GM12878 (cell line): ENCODE data around the gene KIFC3. TPM values are rescaled to one million over a fixed set of nuclear protein-coding genes. Genes with fewer than 3 reads are reported as not detected.

Source experiments
- ATAC-seq: fragments of 200-7000 bp; cut with Tn5 transposase; 3 replicates; pipeline ENCODE4 v1.9.1; 2020; ENCODE audit warnings: mild to moderate bottlenecking, moderate library complexity
- BruUV-seq: library from RNA; stranded (reverse); fragments of 400-500 nt; replicated peaks from 2 replicates; lab custom pipeline; 2021; lab: Mats Ljungman, UMichigan
- CTCF ChIA-PET: fragments of 300-600 bp; sonication (Branson Sonifier 250); formaldehyde crosslinking; extraction: SDS; loops from one replicate; lab custom pipeline; 2021; ENCODE audit warnings: inconsistent platforms; lab: Yijun Ruan, JAX
- POLR2A ChIA-PET: fragments of 350-600 bp; formaldehyde crosslinking; extraction: SDS; loops from one replicate; lab custom pipeline; 2021; ENCODE audit warnings: inconsistent platforms; lab: Charles Lee
- RAD21 ChIA-PET: fragments of 300-600 bp; sonication (Branson Sonifier 250); formaldehyde crosslinking; loops from one replicate; lab custom pipeline; 2023; ENCODE audit warnings: antibody characterized with exemption; ENCODE audit not compliant: unreplicated experiment; lab: Charles Lee
- SMC1A ChIA-PET: fragments of 300-600 bp; sonication (Branson Sonifier 250); formaldehyde crosslinking; loops from one replicate; lab custom pipeline; 2023; ENCODE audit not compliant: unreplicated experiment, uncharacterized antibody; lab: Charles Lee
- DNase-seq: peaks from one replicate; pipeline ENCODE4 v3.0.0-alpha.2; 2011; ENCODE audit warnings: low read depth, low spot score
- FAIRE-seq: peaks from 3 replicates; lab custom pipeline; 2011; peaks lifted over from hg19 to GRCh38; lab: Jason Lieb, UNC
- H2AFZ ChIP-seq: 2 replicates; pipeline ENCODE4 v1.6.0; 2011; ENCODE audit warnings: low read depth, low read length, control low read depth; ENCODE audit not compliant: control insufficient read depth
- H3K27ac ChIP-seq: 2 replicates; pipeline ENCODE4 v1.5.1; 2011; ENCODE audit warnings: control low read depth; ENCODE audit not compliant: control insufficient read depth, insufficient read depth
- H3K27me3 ChIP-seq, 2 experiments: replicated peaks in 1 of 2; 2 replicates each; pipeline versions ENCODE4 v1.6.0 to v1.6.1; 2011; ENCODE audit warnings: low read length in 1 of 2; ENCODE audit not compliant: control insufficient read depth in 2 of 2, insufficient read depth in 2 of 2
- H3K36me3 ChIP-seq, 2 experiments: 2 replicates each; pipeline ENCODE4 v1.5.1; 2011; ENCODE audit warnings: low read length in 1 of 2; ENCODE audit not compliant: control insufficient read depth in 2 of 2, insufficient read depth in 2 of 2
- H3K4me1 ChIP-seq: 2 replicates; pipeline ENCODE4 v1.6.1; 2011; ENCODE audit warnings: mild to moderate bottlenecking, low read length, moderate library complexity, mixed read lengths; ENCODE audit not compliant: control insufficient read depth, insufficient read depth
- H3K4me2 ChIP-seq: 2 replicates; pipeline ENCODE4 v1.6.0; 2011; ENCODE audit warnings: control low read depth; ENCODE audit not compliant: control insufficient read depth, insufficient read depth
- H3K4me3 ChIP-seq: fragments of 200-600 bp; sonication (generic); 2 replicates; pipeline ENCODE4 v1.5.1; 2016
- H3K79me2 ChIP-seq: 2 replicates; pipeline ENCODE4 v1.6.0; 2011; ENCODE audit warnings: low read length; ENCODE audit not compliant: control insufficient read depth, insufficient read depth
- H3K9ac ChIP-seq: 2 replicates; pipeline ENCODE4 v1.8.0; 2011; ENCODE audit warnings: low read length, control low read depth, mixed read lengths; ENCODE audit not compliant: control insufficient read depth, insufficient read depth
- H3K9me3 ChIP-seq: replicated peaks from 3 replicates; pipeline ENCODE4 v1.5.1; 2011; ENCODE audit warnings: mild to moderate bottlenecking, low read length; ENCODE audit not compliant: control insufficient read depth, insufficient read depth
- H4K20me1 ChIP-seq: 2 replicates; pipeline ENCODE4 v1.6.0; 2011; ENCODE audit not compliant: control insufficient read depth, insufficient read depth
- HDGF ChIP-seq: fragments of 450-650 bp; IDR thresholded peaks from 2 replicates; pipeline ENCODE4 v1.6.1; 2016; ENCODE audit warnings: antibody characterized with exemption
- NR2C2 ChIP-seq: IDR thresholded peaks from 2 replicates; pipeline ENCODE4 v1.6.1; 2011; ENCODE audit warnings: borderline replicate concordance, low read depth; ENCODE audit not compliant: control insufficient read depth, insufficient read length
- WGBS: methylation state at CpG from one replicate; pipeline ENCODE4 v1.1.6; 2016; ENCODE audit warnings: low lambda C conversion rate; ENCODE audit not compliant: insufficient replicate concordance, insufficient coverage; ENCODE audit errors: missing lambda C conversion rate; 5-methylcytosine and 5-hydroxymethylcytosine counted together
- in situ Hi-C: fragments of 300-500 bp; cut with MboI; formaldehyde crosslinking; loops from 9 replicates; pipeline ENCODE4 v1.14.3; 2018; ENCODE audit warnings: mixed read lengths
- intact Hi-C: fragments of 100-400 bp; cut with micrococcal nuclease; formaldehyde crosslinking; loops from one replicate; pipeline ENCODE4 v1.14.2; 2022; ENCODE audit not compliant: unreplicated experiment
- polyA plus RNA-seq, 11 experiments: library from polyadenylated mRNA; depleted of rRNA in 4 of 11; unstranded in 6 of 11; stranded (reverse) in 5 of 11; fragments of >200 nt; fragmentation: Nextera tagmentation in 4 of 11; fragmentation: Illumina TruSeq in 1 of 11; extraction: Ambion mirVana in 4 of 11; extraction: Trizol in 1 of 11; gene quantifications; 1 replicate in 1 of 11; 2 replicates in 10 of 11; pipeline versions ENCODE4 v1.2.1 to v1.2.3, GENCODE V29; 2011 to 2016; ENCODE audit warnings: inconsistent platforms in 2 of 11, missing spikeins in 2 of 11, low read depth in 1 of 11
- total RNA-seq, 4 experiments: library from RNA; depleted of rRNA in 3 of 4; stranded (reverse); fragments of >200 nt in 3 of 4; fragmentation: Illumina TruSeq in 1 of 4; extraction: Trizol in 1 of 4; gene quantifications; 2 replicates each; pipeline versions ENCODE4 v1.2.1 to v1.2.3, GENCODE V29; 2013 to 2021
- TF ChIP-seq, protein P1 (sequence below): IDR thresholded peaks from 2 replicates; pipeline ENCODE4 v1.6.1; 2011; ENCODE audit warnings: borderline replicate concordance, low read depth, mild to moderate bottlenecking, moderate library complexity, mixed read lengths, low read length; ENCODE audit not compliant: insufficient read depth; ENCODE audit errors: extremely low read length
- TF ChIP-seq, protein P2 (sequence below): fragments of 450-650 bp; IDR thresholded peaks from 2 replicates; pipeline ENCODE4 v1.6.1; 2016; ENCODE audit warnings: mild to moderate bottlenecking, moderate library complexity, borderline replicate concordance
- TF ChIP-seq, protein P3 (sequence below): fragments of 450-650 bp; IDR thresholded peaks from 2 replicates; pipeline ENCODE4 v1.6.1; 2017; ENCODE audit warnings: mild to moderate bottlenecking, moderate library complexity
- TF ChIP-seq, protein P4 (sequence below): IDR thresholded peaks from 2 replicates; pipeline ENCODE4 v1.6.1; 2011; ENCODE audit warnings: borderline replicate concordance, low read depth, mild to moderate bottlenecking, moderate library complexity, low read length; ENCODE audit not compliant: insufficient read depth, poor library complexity, severe bottlenecking
- TF ChIP-seq, protein P5 (sequence below): IDR thresholded peaks from 2 replicates; pipeline ENCODE4 v1.6.1; 2012; ENCODE audit warnings: low read length, inconsistent platforms

Gene KIFC3
- total and polyA plus RNA-seq, 10 of the 15 experiments (the other 5 are each of a cell fraction or from before 2014, with no cell fraction given) = 0.22 to 1.3 (median 0.26) TPM; not detected in 3

DNA sequence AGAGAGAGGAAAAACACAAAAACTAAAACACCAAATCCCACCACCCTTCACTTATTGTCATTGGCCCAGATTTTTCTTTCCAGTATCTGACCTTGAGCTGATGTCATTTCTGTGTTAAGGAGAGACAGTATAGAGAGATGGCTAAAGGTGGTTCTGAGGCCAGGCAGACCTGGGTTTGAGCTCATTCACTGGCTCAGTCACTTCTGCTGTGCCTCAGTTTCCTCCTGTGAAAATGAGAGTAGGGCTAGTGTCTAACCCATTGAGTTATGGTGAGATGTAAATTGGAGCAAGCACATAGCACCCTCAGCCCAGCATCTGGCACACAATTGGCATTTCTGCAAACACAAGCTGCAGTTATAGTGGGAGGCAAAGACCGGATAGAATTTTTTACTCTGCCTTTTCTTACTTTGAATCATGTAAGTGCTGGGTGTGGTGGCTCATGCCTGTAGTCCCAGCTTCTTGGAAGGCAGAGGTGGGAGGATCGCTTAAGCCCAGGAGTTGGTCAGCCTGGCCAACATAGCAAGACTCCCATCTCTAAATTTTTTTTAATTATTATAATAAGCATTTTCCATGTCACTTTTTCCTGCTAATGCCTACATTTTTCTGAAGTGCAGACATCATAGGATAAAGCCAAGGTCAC is 6.4 kb upstream of the KIFC3 start:
- H3K27ac ChIP-seq = no peak overlapping the region
- ATAC-seq (no peak), FAIRE-seq (no peak), DNase-seq (no peak)
- peaks cover 23% of the 10 kb centered on the region for H3K4me1 ChIP-seq
- CTCF ChIA-PET = interaction anchor here (0.6 to 1.5 kb wide), 4 partner anchors 11 to 520 kb away, joined by 3 to 4 read pairs (median 4); partner anchors contain the start of gene KATNB1
- POLR2A ChIA-PET = no interaction called here
- H3K9ac ChIP-seq = no peak overlapping the region
- peak overlapping the region; percentile 51 for H2AFZ ChIP-seq
- WGBS = 50% methylated on average over 2 of the region's 2 CpGs
- intact Hi-C loops = no loop called here
- H3K9me3 ChIP-seq = no peaks in the 10 kb centered on the region
- no TSS peak for BruUV-seq
- no peaks in the 10 kb centered on the region for H3K79me2 ChIP-seq
- no peaks in the 10 kb centered on the region for H4K20me1 ChIP-seq
- SMC1A ChIA-PET = interaction anchor here (0.7 to 1.5 kb wide), 7 partner anchors 9 to 545 kb away, joined by 3 to 5 read pairs (median 3); partner anchors contain the start of gene KATNB1
- H3K4me3 ChIP-seq = no peak overlapping the region
- in situ Hi-C loops = no loop called here
- no peaks in the 10 kb centered on the region for H3K36me3 ChIP-seq
- peak overlapping the region; percentile 69 for H3K4me2 ChIP-seq
- RAD21 ChIA-PET = interaction anchor here (1.1 to 1.4 kb wide), 2 partner anchors 17 to 81 kb away, joined by 3 read pairs; no protein-coding TSS in a partner anchor
- no peaks in the 10 kb centered on the region for H3K27me3 ChIP-seq
- TF ChIP-seq, protein P1, sequence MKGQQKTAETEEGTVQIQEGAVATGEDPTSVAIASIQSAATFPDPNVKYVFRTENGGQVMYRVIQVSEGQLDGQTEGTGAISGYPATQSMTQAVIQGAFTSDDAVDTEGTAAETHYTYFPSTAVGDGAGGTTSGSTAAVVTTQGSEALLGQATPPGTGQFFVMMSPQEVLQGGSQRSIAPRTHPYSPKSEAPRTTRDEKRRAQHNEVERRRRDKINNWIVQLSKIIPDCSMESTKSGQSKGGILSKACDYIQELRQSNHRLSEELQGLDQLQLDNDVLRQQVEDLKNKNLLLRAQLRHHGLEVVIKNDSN = no peak
- TF ChIP-seq HDGF (no peak), NR2C2 (no peak)
- TF ChIP-seq, protein P2, sequence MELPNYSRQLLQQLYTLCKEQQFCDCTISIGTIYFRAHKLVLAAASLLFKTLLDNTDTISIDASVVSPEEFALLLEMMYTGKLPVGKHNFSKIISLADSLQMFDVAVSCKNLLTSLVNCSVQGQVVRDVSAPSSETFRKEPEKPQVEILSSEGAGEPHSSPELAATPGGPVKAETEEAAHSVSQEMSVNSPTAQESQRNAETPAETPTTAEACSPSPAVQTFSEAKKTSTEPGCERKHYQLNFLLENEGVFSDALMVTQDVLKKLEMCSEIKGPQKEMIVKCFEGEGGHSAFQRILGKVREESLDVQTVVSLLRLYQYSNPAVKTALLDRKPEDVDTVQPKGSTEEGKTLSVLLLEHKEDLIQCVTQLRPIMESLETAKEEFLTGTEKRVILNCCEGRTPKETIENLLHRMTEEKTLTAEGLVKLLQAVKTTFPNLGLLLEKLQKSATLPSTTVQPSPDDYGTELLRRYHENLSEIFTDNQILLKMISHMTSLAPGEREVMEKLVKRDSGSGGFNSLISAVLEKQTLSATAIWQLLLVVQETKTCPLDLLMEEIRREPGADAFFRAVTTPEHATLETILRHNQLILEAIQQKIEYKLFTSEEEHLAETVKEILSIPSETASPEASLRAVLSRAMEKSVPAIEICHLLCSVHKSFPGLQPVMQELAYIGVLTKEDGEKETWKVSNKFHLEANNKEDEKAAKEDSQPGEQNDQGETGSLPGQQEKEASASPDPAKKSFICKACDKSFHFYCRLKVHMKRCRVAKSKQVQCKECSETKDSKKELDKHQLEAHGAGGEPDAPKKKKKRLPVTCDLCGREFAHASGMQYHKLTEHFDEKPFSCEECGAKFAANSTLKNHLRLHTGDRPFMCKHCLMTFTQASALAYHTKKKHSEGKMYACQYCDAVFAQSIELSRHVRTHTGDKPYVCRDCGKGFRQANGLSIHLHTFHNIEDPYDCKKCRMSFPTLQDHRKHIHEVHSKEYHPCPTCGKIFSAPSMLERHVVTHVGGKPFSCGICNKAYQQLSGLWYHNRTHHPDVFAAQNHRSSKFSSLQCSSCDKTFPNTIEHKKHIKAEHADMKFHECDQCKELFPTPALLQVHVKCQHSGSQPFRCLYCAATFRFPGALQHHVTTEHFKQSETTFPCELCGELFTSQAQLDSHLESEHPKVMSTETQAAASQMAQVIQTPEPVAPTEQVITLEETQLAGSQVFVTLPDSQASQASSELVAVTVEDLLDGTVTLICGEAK = no peak
- TF ChIP-seq, protein P3, sequence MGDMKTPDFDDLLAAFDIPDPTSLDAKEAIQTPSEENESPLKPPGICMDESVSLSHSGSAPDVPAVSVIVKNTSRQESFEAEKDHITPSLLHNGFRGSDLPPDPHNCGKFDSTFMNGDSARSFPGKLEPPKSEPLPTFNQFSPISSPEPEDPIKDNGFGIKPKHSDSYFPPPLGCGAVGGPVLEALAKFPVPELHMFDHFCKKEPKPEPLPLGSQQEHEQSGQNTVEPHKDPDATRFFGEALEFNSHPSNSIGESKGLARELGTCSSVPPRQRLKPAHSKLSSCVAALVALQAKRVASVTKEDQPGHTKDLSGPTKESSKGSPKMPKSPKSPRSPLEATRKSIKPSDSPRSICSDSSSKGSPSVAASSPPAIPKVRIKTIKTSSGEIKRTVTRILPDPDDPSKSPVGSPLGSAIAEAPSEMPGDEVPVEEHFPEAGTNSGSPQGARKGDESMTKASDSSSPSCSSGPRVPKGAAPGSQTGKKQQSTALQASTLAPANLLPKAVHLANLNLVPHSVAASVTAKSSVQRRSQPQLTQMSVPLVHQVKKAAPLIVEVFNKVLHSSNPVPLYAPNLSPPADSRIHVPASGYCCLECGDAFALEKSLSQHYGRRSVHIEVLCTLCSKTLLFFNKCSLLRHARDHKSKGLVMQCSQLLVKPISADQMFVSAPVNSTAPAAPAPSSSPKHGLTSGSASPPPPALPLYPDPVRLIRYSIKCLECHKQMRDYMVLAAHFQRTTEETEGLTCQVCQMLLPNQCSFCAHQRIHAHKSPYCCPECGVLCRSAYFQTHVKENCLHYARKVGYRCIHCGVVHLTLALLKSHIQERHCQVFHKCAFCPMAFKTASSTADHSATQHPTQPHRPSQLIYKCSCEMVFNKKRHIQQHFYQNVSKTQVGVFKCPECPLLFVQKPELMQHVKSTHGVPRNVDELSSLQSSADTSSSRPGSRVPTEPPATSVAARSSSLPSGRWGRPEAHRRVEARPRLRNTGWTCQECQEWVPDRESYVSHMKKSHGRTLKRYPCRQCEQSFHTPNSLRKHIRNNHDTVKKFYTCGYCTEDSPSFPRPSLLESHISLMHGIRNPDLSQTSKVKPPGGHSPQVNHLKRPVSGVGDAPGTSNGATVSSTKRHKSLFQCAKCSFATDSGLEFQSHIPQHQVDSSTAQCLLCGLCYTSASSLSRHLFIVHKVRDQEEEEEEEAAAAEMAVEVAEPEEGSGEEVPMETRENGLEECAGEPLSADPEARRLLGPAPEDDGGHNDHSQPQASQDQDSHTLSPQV = no peak
- TF ChIP-seq, protein P4, sequence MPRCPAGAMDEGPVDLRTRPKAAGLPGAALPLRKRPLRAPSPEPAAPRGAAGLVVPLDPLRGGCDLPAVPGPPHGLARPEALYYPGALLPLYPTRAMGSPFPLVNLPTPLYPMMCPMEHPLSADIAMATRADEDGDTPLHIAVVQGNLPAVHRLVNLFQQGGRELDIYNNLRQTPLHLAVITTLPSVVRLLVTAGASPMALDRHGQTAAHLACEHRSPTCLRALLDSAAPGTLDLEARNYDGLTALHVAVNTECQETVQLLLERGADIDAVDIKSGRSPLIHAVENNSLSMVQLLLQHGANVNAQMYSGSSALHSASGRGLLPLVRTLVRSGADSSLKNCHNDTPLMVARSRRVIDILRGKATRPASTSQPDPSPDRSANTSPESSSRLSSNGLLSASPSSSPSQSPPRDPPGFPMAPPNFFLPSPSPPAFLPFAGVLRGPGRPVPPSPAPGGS = no peak
- TF ChIP-seq, protein P5, sequence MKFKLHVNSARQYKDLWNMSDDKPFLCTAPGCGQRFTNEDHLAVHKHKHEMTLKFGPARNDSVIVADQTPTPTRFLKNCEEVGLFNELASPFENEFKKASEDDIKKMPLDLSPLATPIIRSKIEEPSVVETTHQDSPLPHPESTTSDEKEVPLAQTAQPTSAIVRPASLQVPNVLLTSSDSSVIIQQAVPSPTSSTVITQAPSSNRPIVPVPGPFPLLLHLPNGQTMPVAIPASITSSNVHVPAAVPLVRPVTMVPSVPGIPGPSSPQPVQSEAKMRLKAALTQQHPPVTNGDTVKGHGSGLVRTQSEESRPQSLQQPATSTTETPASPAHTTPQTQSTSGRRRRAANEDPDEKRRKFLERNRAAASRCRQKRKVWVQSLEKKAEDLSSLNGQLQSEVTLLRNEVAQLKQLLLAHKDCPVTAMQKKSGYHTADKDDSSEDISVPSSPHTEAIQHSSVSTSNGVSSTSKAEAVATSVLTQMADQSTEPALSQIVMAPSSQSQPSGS = no peak
